ENCODE measurements around the gene NUDCD2.
"Not testable (repeated sequence)": the region's sequence is repeated elsewhere in the genome, so short reads cannot be mapped to it uniquely, and the experiment has no call there.

Gene NUDCD2

DNA sequence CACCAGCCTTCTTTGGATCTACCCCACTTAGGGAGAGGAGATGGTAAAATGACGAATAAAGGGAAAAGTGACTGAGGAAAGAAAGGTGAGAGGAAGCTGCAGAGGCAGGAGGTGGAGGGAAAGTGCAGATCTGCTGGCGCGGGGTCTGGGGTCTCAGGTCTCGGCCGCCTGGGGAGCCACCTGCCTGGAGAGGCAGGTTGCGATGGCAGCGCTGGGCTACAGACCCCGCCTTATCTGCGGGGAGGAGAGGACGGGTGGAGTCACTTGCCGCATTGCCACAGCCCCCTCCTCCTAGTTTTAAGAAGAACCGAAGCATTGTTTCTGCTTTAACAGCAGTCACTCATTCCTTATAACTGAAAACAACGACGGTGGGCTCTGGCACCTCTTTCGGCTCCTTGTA, 44.2 kb downstream of the NUDCD2 start:
- not testable (repeated sequence) for DNase-seq

DNA sequence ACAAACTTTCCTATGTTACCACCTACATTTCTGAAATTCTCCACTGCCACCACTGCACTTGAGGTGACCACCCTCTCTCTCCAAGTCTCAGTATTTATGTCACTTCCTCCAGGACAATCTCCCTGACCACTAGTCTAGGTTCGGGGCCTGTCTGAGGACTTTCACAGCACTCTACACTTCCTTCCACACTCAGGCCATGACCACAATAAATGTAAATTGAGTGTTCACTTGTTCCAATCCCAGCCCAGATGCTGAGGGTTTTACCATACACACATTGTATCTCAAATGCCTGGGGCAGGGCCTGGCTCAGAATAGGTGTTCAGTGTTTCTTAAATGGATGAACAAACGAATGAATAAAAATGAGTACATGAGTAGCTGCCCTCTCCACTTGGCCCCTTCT, 49.4 kb downstream of the NUDCD2 start:
- no peak for DNase-seq

DNA sequence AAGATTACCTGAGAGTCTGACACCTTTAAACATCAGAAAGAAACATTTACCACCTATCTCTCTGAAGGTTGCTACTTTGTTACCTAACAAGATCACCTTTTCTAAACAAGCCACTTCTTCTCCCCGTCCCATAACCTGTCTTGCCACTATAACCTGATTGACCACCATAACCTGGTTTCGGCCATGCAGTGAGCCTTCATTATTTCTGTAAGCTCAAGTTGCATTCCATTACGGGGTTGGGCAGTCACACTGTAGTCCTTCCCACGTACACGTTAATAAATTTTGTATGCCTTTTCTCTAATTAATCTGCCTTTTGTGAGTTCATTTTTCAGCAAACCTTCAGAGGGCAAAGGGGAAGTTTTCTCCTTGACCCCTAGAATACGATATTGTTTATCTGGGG, 50.5 kb downstream of the NUDCD2 start:
- DNase-seq: no peak

DNA sequence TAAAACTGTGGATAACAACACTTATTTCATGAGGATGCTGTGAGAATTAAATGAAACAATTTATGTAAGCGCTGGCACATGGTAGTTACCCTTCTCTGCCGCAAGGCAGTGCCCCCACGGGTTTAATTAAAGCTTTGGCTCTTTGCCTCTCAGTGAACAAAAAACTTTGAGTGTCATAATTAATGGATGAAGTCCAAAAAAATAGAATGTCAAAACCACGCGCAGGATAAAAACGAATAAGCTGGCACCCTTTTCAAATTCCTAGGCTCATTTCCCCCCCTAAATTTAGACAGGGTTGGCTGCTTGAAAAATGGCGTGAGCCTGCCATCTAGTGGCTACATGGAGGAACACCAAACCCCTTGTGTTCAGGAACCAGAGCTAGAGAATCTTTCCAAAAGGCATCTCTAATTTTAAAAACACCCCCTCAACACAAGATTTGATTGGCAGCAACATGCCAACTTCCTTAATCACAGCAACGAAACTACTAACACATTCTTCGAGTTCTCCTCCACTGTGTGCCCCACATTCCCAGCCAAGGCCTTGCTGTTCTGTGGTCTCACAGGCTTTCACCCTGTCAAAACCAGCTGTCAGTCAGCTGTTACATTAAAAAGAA, 51.5 kb downstream of the NUDCD2 start:
- peak in 1 of 2 experiments; percentile 52 for DNase-seq

DNA sequence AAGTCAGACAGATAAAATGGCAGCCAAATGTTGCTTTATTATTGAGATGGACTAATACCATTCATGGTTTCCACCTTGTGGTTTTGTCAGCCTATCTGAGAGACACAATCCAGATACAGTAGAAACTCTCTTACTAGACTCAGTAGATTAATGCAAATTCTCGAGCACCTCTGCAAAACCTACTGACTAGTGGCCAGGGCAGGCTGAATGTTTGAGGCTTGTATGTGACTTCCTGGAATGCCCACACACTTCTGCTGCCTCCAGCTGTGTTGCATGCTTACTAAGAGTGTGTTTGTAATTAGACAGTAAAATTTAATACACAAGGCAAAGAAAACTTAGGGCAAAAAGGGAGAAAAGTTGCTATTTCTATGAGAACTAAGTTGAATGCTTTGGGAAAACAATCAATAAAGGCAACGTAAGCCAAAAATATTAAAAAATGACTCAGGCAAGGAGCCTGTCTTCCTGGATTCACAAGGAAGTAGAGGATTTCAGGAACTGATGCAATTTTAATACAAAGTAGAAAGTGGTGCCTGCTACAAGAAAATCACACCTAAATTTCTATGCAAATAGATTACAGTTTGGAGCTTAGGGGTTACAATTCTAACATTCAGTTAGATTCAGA, 52.8 kb downstream of the NUDCD2 start:
- DNase-seq: no peak

DNA sequence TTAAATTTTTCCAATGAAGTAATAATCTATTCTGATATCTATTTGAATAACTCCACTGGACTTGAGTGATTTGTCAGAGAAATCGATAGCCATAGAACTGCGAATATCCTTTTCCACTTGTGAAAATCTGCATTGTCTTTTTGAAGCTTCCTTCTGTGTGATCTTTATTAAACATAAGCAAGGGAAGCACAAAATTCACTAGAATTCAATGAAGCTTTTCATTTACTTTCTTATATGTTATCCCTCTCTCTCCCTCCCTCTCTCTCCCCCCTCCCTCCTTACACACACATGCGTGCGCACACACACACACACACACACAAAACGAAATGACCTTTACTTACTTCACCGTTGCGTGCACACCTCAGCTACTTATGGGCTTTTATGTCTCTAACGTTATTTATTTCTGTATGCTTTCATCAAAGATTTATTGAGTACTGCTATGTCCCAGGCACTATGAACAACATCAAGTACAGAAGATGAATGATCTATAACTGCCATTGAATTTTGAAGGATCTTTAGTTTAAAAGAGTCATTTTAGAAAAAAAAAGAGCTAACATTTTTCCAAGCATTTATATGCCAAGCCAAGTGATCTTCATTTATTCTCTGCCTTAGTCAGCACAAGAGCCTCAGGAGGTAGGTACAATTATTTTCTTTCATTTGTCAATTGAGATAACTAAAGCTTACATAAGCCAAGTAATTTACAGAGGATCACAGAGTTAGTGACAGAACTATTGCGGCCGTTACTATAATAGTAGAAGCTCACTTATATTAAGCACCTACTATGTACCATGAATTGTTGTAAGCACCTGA, 55.3 kb downstream of the NUDCD2 start:
- DNase-seq: no peak

DNA sequence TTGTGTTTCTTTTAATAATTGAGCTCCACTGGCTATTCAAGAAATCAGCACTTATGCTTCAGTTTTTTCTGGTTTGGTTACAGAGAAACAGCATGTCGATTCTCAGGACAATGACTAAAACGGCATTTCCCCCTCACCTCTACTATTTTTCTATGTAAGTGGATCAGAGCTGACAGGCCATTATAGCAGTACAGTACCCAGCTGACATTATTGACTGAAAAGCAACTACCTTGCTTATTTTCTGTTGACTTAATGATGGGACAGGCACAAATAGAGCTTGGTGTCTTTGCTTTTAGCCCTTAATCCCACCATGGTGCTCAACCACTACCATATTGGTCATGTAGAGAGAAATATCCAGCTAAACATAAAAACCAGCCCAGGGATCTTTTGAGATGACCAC, 57.9 kb downstream of the NUDCD2 start:
- no peak for DNase-seq

DNA sequence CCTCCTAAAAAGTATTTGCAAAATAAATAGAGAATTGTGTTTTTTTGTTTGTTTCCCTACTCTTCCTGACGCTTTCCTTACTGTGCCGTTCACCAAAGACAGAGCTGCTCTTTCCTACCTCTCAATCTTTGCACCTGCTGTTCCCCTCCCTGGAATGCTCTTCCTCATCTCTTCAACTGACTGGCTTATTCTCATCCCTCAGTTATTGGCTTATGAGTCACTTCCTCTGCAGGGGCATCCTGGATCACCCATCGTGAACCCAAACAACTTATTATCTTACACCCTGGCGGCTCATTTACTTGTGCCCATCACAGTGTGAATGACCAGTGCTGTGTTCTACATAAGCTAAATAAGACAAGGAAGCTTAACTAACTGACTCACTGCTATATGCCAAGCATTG, 58.6 kb downstream of the NUDCD2 start:
- no peak for DNase-seq

DNA sequence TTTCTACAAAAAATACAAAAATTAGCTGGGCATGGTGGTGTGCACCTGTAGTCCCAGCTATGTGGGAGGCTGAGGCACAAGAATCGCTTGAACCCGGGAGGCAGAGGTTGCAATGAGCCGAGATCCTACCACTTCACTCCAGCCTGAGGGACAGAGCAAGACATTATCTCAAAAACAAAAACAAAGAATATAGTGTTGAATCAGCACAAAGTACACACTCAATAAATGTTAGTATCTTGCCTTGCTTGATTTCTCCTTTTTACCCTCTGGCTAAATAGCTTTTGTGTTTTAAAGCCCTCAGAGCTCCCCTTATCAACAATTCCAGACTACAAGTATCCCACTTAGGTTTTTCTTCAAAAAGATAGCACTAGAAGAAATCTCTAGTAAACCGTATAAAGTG, 60.0 kb downstream of the NUDCD2 start:
- DNase-seq: no peak

DNA sequence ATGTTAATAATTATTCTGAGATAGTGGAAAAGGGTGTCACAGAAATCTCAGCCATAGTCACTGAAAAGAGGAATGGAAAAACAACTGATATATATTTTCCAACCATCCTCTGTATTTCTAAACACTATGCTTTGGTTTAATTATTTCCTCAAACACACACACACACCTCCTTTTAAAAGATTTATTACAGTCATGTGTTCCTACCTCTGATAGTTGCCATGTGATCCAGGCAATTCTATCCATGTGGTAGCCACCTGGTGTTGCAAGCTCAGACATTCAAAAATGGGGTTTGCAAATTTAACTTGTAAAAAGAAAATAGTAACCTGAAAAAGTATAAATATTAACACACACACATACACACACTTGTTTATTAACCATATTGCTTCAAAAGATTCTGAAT, 62.5 kb downstream of the NUDCD2 start:
- no peak for DNase-seq

DNA sequence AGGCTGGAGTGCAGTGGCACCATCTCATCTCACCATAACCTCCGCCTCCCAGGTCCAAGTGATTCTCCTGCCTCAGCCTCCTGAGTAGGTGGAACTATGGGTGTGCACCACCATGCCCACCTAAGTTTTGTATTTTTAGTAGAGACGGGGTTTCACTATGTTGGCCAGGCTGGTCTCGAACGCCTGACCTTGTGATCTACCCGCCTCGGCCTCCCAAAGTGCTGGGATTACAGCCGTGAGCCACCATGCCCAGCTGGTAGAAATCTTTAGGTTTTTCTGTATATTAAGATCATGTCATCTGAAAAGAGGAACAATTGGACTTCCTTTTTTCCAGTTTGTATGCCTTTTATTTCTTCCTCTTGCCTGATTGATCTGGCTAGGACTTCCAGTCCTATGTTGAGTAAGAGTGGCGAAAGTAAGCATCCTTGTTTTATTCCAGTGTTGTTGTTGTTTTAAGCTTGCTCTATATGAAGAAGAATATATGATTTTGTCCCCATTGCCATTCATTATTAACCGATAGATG, 63.0 kb downstream of the NUDCD2 start:
- DNase-seq: not testable (repeated sequence)
